ENCODE results near the gene RCC1. TPM values are rescaled to one million over a fixed set of nuclear protein-coding genes. Genes with fewer than 3 reads are reported as not detected.
"Not testable (repeated sequence)": the region's sequence is repeated elsewhere in the genome, so short reads cannot be mapped to it uniquely, and the experiment has no call there.

RCC1 gene
- total and polyA plus RNA-seq, 2 donors (not counting 3 experiments of a cell fraction or from before 2014, with no cell fraction given), result 37.1 to 77.7 TPM

- DNase-seq (ENCODE audit: low read depth, low spot score); BruUV-seq (replicated peaks); H3K27ac ChIP-seq (ENCODE audit: insufficient read depth, low read depth, low read length); H3K9me1 ChIP-seq (replicated peaks; ENCODE audit: control insufficient read depth, extremely low read depth, insufficient read depth, low read length); H3K4me1 ChIP-seq (ENCODE audit: control insufficient read depth, extremely low read depth, insufficient read depth, low read length); H4K20me1 ChIP-seq (replicated peaks; ENCODE audit: control insufficient read depth, extremely low read depth, insufficient read depth, low read length); dilution Hi-C loops (cut with MboI; ENCODE audit: extremely low pct_ligation_motif_present, low sequenced_read_pairs); H3K4me3 ChIP-seq (replicated peaks in 1 of 3; ENCODE audit: insufficient read depth in 1 of 3, low read depth in 1 of 3, low read length in 3 of 3); H3K79me2 ChIP-seq (ENCODE audit: control insufficient read depth, insufficient read depth, low read length); H3K9me3 ChIP-seq (replicated peaks; ENCODE audit: control insufficient read depth, insufficient read depth, low read length); H3K9ac ChIP-seq (replicated peaks; ENCODE audit: extremely low read depth, insufficient read depth, low read length); H2AFZ ChIP-seq (ENCODE audit: low read depth, low read length); H3K4me2 ChIP-seq (ENCODE audit: insufficient read depth, low read length); FAIRE-seq; H3K27me3 ChIP-seq (ENCODE audit: control insufficient read depth in 2 of 2, insufficient read depth in 2 of 2, low read length in 2 of 2): not testable (repeated sequence)
- ChIA-PET POLR2A (interaction anchor here (0.6 to 0.7 kb wide), 2 partner anchors 41 to 69 kb away, joined by 3 read pairs; no protein-coding TSS in a partner anchor), CTCF (interaction anchor here (0.9 to 1.2 kb wide), 3 partner anchors 14 to 120 kb away, joined by 3 read pairs; no protein-coding TSS in a partner anchor)
- intact Hi-C loops (cut with micrococcal nuclease), result loop anchor here (5.0 kb wide), 1 partner anchor 607 kb away; the partner anchor contains the start of gene THEMIS2
- H3K36me3 ChIP-seq (ENCODE audit: control insufficient read depth in 2 of 2, extremely low read depth in 1 of 2, insufficient read depth in 2 of 2, low read length in 2 of 2), result peaks cover 7 to 20% of the 10 kb centered on the region in 2 experiments
Measured at GRCh38 chr1:28479497-28479896, 26.3 kb upstream of the RCC1 start.

- no TSS peak for BruUV-seq (replicated peaks)
- Histone ChIP-seq H3K4me2 (ENCODE audit: insufficient read depth, low read length) (no peak overlapping the region), H3K9me3 (replicated peaks; ENCODE audit: control insufficient read depth, insufficient read depth, low read length) (no peaks in the 10 kb centered on the region), H2AFZ (ENCODE audit: low read depth, low read length) (no peak overlapping the region), H3K27ac (ENCODE audit: insufficient read depth, low read depth, low read length) (no peak overlapping the region), H3K27me3 (ENCODE audit: control insufficient read depth in 2 of 2, insufficient read depth in 2 of 2, low read length in 2 of 2) (no peaks in the 10 kb centered on the region), H3K36me3 (ENCODE audit: control insufficient read depth in 2 of 2, extremely low read depth in 1 of 2, insufficient read depth in 2 of 2, low read length in 2 of 2) (peaks cover 7 to 20% of the 10 kb centered on the region in 2 experiments), H3K4me1 (ENCODE audit: control insufficient read depth, extremely low read depth, insufficient read depth, low read length) (no peaks in the 10 kb centered on the region), H3K9me1 (replicated peaks; ENCODE audit: control insufficient read depth, extremely low read depth, insufficient read depth, low read length) (no peaks in the 10 kb centered on the region), H3K4me3 (replicated peaks in 1 of 3; ENCODE audit: insufficient read depth in 1 of 3, low read depth in 1 of 3, low read length in 3 of 3) (no peak overlapping the region), H4K20me1 (replicated peaks; ENCODE audit: control insufficient read depth, extremely low read depth, insufficient read depth, low read length) (no peaks in the 10 kb centered on the region), H3K9ac (replicated peaks; ENCODE audit: extremely low read depth, insufficient read depth, low read length) (no peak overlapping the region), H3K79me2 (ENCODE audit: control insufficient read depth, insufficient read depth, low read length) (no peaks in the 10 kb centered on the region)
- FAIRE-seq (no peak), DNase-seq (ENCODE audit: low read depth, low spot score) (no peak)
- TF ChIP-seq GATA2 (IDR thresholded peaks at IDR 0.05; ENCODE audit: insufficient read depth, insufficient read length, low read depth, low read length), result no peak
- TF ChIP-seq MYC (IDR thresholded peaks at IDR 0.05; ENCODE audit: low read depth, low read length), result no peak
- no peak for TF ChIP-seq POLR2AphosphoS5 (IDR thresholded peaks at IDR 0.05; ENCODE audit: insufficient read depth, low read depth, low read length)
- TF ChIP-seq JUN (IDR thresholded peaks at IDR 0.05; ENCODE audit: borderline replicate concordance, insufficient read depth, insufficient read length, low read depth), result no peak
- TF ChIP-seq, protein P1, sequence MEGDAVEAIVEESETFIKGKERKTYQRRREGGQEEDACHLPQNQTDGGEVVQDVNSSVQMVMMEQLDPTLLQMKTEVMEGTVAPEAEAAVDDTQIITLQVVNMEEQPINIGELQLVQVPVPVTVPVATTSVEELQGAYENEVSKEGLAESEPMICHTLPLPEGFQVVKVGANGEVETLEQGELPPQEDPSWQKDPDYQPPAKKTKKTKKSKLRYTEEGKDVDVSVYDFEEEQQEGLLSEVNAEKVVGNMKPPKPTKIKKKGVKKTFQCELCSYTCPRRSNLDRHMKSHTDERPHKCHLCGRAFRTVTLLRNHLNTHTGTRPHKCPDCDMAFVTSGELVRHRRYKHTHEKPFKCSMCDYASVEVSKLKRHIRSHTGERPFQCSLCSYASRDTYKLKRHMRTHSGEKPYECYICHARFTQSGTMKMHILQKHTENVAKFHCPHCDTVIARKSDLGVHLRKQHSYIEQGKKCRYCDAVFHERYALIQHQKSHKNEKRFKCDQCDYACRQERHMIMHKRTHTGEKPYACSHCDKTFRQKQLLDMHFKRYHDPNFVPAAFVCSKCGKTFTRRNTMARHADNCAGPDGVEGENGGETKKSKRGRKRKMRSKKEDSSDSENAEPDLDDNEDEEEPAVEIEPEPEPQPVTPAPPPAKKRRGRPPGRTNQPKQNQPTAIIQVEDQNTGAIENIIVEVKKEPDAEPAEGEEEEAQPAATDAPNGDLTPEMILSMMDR (IDR thresholded peaks at IDR 0.05; ENCODE audit: extremely low read depth in 1 of 2, insufficient read depth in 1 of 2, low read depth in 1 of 2, low read length in 2 of 2), result no peak
- no peak for TF ChIP-seq MAX (IDR thresholded peaks at IDR 0.05; ENCODE audit: insufficient read depth, insufficient read length)
- dilution Hi-C loops (cut with MboI; ENCODE audit: extremely low pct_ligation_motif_present, low sequenced_read_pairs) (no loop called here), intact Hi-C loops (cut with micrococcal nuclease) (no loop called here)
- ChIA-PET CTCF (no interaction called here), POLR2A (no interaction called here)
Measured at GRCh38 chr1:28480308-28480707, 25.5 kb upstream of the RCC1 start.

Data from endothelial cell of umbilical vein (primary cell).